ENCODE results near the gene LRRC4C. TPM values are rescaled to one million over a fixed set of nuclear protein-coding genes. Genes with fewer than 3 reads are reported as not detected.

LRRC4C gene
- total RNA-seq, 1 experiment from 2014 or later = not detected

- ATAC-seq = no peak
- TF ChIP-seq CTCF (conservative IDR thresholded peaks at IDR 0.05; ENCODE audit: low read depth, low read length) = no peak
- no peak for TF ChIP-seq EZH2phosphoT487 (IDR thresholded peaks at IDR 0.05; ENCODE audit: borderline replicate concordance, low read length)
- no peak for TF ChIP-seq EZH2 (IDR thresholded peaks at IDR 0.05; ENCODE audit: low read length, unreplicated experiment)
- H3K27me3 ChIP-seq (ENCODE audit: low read length) = no peaks in the 10 kb centered on the region
- H3K36me3 ChIP-seq (ENCODE audit: low read depth, low read length) = no peaks in the 10 kb centered on the region
- H3K9ac ChIP-seq (ENCODE audit: low read length) = no peak overlapping the region
- ChIA-PET CTCF (no interaction called here), POLR2A (ENCODE audit: unreplicated experiment) (no interaction called here)
- no TSS peak for BruUV-seq (replicated peaks)
- H3K9me2 ChIP-seq (replicated peaks; ENCODE audit: low read length) = no peaks in the 10 kb centered on the region
- H3K27ac ChIP-seq (ENCODE audit: low read length) = no peak overlapping the region
- H3K4me3 ChIP-seq (ENCODE audit: low read length) = no peak overlapping the region
- no peak overlapping the region for H2AFZ ChIP-seq (ENCODE audit: low read length)
- no peaks in the 10 kb centered on the region for H3K79me2 ChIP-seq (ENCODE audit: low read length)
- no peak overlapping the region for H3K4me2 ChIP-seq (ENCODE audit: low read length)
- intact Hi-C loops (cut with micrococcal nuclease) = no loop called here
- no peak for DNase-seq
- H3K9me3 ChIP-seq (ENCODE audit: low read length) = no peaks in the 10 kb centered on the region; the same call in 1 of the 2 replicates
- no peaks in the 10 kb centered on the region for H3K4me1 ChIP-seq (ENCODE audit: insufficient read depth, low read length)
- no peaks in the 10 kb centered on the region for H4K20me1 ChIP-seq (ENCODE audit: low read length)
- H3F3A ChIP-seq (ENCODE audit: low read length, unreplicated experiment) = no peaks in the 10 kb centered on the region
Measured at GRCh38 chr11:41309111-41309522, 150.3 kb downstream of the LRRC4C start.

GRCh38 chr11:41308286-41308685, 151.2 kb downstream of the LRRC4C start:
- H2AFZ ChIP-seq (ENCODE audit: low read length) = no peak overlapping the region
- POLR2A ChIA-PET (ENCODE audit: unreplicated experiment) = no interaction called here
- no peak overlapping the region for H3K27ac ChIP-seq (ENCODE audit: low read length)
- H3K27me3 ChIP-seq (ENCODE audit: low read length) = no peaks in the 10 kb centered on the region
- DNase-seq (no peak), ATAC-seq (no peak)
- CTCF ChIA-PET = no interaction called here
- no peaks in the 10 kb centered on the region; the same call in 1 of the 2 replicates for H3K9me3 ChIP-seq (ENCODE audit: low read length)
- no peak overlapping the region for H3K4me3 ChIP-seq (ENCODE audit: low read length)
- H3K36me3 ChIP-seq (ENCODE audit: low read depth, low read length) = no peaks in the 10 kb centered on the region
- no peaks in the 10 kb centered on the region for H4K20me1 ChIP-seq (ENCODE audit: low read length)
- H3K9me2 ChIP-seq (replicated peaks; ENCODE audit: low read length) = no peaks in the 10 kb centered on the region
- no peaks in the 10 kb centered on the region for H3F3A ChIP-seq (ENCODE audit: low read length, unreplicated experiment)
- no TSS peak for BruUV-seq (replicated peaks)
- H3K4me1 ChIP-seq (ENCODE audit: insufficient read depth, low read length) = no peaks in the 10 kb centered on the region
- no peaks in the 10 kb centered on the region for H3K79me2 ChIP-seq (ENCODE audit: low read length)
- H3K4me2 ChIP-seq (ENCODE audit: low read length) = no peak overlapping the region
- intact Hi-C loops (cut with micrococcal nuclease) = no loop called here
- TF ChIP-seq EZH2 (IDR thresholded peaks at IDR 0.05; ENCODE audit: low read length, unreplicated experiment) (no peak), CTCF (conservative IDR thresholded peaks at IDR 0.05; ENCODE audit: low read depth, low read length) (no peak), EZH2phosphoT487 (IDR thresholded peaks at IDR 0.05; ENCODE audit: borderline replicate concordance, low read length) (no peak)
- no peak overlapping the region for H3K9ac ChIP-seq (ENCODE audit: low read length)

GRCh38 chr11:41307296-41308080, 152.0 kb downstream of the LRRC4C start:
- no peak overlapping the region for H2AFZ ChIP-seq (ENCODE audit: low read length)
- no peak overlapping the region for H3K9ac ChIP-seq (ENCODE audit: low read length)
- H3K27me3 ChIP-seq (ENCODE audit: low read length) = no peaks in the 10 kb centered on the region
- no peaks in the 10 kb centered on the region for H3K9me2 ChIP-seq (replicated peaks; ENCODE audit: low read length)
- ATAC-seq (no peak), DNase-seq (no peak)
- ChIA-PET POLR2A (ENCODE audit: unreplicated experiment) (no interaction called here), CTCF (interaction anchor here (0.7 kb wide), 1 partner anchor 124 kb away, joined by 3 read pairs; no protein-coding TSS in a partner anchor)
- no TSS peak for BruUV-seq (replicated peaks)
- H3K36me3 ChIP-seq (ENCODE audit: low read depth, low read length) = no peaks in the 10 kb centered on the region
- no peaks in the 10 kb centered on the region for H3F3A ChIP-seq (ENCODE audit: low read length, unreplicated experiment)
- H3K9me3 ChIP-seq (ENCODE audit: low read length) = no peaks in the 10 kb centered on the region; the same call in 1 of the 2 replicates
- no peak overlapping the region for H3K4me3 ChIP-seq (ENCODE audit: low read length)
- intact Hi-C loops (cut with micrococcal nuclease) = no loop called here
- no peaks in the 10 kb centered on the region for H4K20me1 ChIP-seq (ENCODE audit: low read length)
- H3K4me1 ChIP-seq (ENCODE audit: insufficient read depth, low read length) = no peaks in the 10 kb centered on the region
- H3K79me2 ChIP-seq (ENCODE audit: low read length) = no peaks in the 10 kb centered on the region
- H3K4me2 ChIP-seq (ENCODE audit: low read length) = no peak overlapping the region
- H3K27ac ChIP-seq (ENCODE audit: low read length) = no peak overlapping the region
- no peak for TF ChIP-seq CTCF (conservative IDR thresholded peaks at IDR 0.05; ENCODE audit: low read depth, low read length)
- no peak for TF ChIP-seq EZH2phosphoT487 (IDR thresholded peaks at IDR 0.05; ENCODE audit: borderline replicate concordance, low read length)
- no peak for TF ChIP-seq EZH2 (IDR thresholded peaks at IDR 0.05; ENCODE audit: low read length, unreplicated experiment)
